Mononuclear cell (primary cell): ENCODE results near the gene NR5A1. TPM values are rescaled to one million over a fixed set of nuclear protein-coding genes. Genes with fewer than 3 reads are reported as not detected.

Experiments used
- H3K27me3 ChIP-seq: 2 replicates; pipeline ENCODE4 v1.6.0; 2011; ENCODE audit warnings: low read length, control low read depth; ENCODE audit not compliant: insufficient read depth
- H3K4me1 ChIP-seq: 2 replicates; pipeline ENCODE4 v1.5.1; 2011; ENCODE audit warnings: mild to moderate bottlenecking, low read length, control low read depth; ENCODE audit not compliant: insufficient read depth
- H3K4me3 ChIP-seq: 2 replicates; pipeline ENCODE4 v1.5.1; 2011; ENCODE audit warnings: mild to moderate bottlenecking, low read length, moderate library complexity
- H3K9me3 ChIP-seq: 2 replicates; pipeline ENCODE4 v1.5.1; 2011; ENCODE audit warnings: low read depth, mild to moderate bottlenecking, control low read depth, low read length
- total RNA-seq: library from RNA; depleted of rRNA; stranded (reverse); fragments of >200 nt; gene quantifications from one replicate; pipeline ENCODE4 v1.2.3, GENCODE V29; 2012

Gene NR5A1
- not detected for total RNA-seq

GRCh38 chr9:124506931-124507879, at the start of gene NR5A1:
Gene NR5A1 (minus strand): TSS chr9:124507399. CDS start chr9:124503395, 4,004 bp downstream.
- Histone ChIP-seq H3K4me3 (no peak within 1 kb of the TSS), H3K9me3 (no peaks in the 10 kb centered on the region), H3K27me3 (peaks cover 24% of the 10 kb centered on the region), H3K4me1 (peaks cover 9% of the 10 kb centered on the region)

DNA sequence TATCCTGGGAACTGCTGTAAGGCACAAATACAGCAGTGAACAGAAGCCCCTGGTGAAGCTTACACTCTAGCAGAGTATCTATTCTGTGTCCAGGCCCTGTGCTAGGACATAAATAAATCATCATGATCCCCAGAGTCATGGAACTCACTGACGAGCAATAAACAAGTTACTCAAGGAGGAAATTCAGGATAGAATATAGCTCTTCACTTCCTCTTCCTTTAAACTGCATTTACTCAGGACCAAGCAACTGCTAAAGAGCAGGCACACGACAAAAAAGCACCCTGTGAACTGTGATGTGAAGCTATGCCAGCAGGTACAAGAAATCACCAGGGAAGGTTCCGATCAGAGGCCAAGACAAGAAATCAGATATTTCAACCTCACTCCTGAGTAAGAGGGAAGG, 47.8 kb upstream of the NR5A1 start:
- H3K9me3 ChIP-seq, result no peaks in the 10 kb centered on the region
- no peaks in the 10 kb centered on the region for H3K4me1 ChIP-seq
- H3K4me3 ChIP-seq, result no peak overlapping the region
- no peaks in the 10 kb centered on the region for H3K27me3 ChIP-seq

- H3K9me3 ChIP-seq, result no peaks in the 10 kb centered on the region
- H3K27me3 ChIP-seq, result no peaks in the 10 kb centered on the region
- no peaks in the 10 kb centered on the region for H3K4me1 ChIP-seq
- no peak overlapping the region for H3K4me3 ChIP-seq
Observed at GRCh38 chr9:124553738-124554137, 46.5 kb upstream of the NR5A1 start.

- no peaks in the 10 kb centered on the region for H3K4me1 ChIP-seq
- no peaks in the 10 kb centered on the region for H3K9me3 ChIP-seq
- no peak overlapping the region for H3K4me3 ChIP-seq
- no peaks in the 10 kb centered on the region for H3K27me3 ChIP-seq
Observed at GRCh38 chr9:124552273-124552605, 45.0 kb upstream of the NR5A1 start.

DNA sequence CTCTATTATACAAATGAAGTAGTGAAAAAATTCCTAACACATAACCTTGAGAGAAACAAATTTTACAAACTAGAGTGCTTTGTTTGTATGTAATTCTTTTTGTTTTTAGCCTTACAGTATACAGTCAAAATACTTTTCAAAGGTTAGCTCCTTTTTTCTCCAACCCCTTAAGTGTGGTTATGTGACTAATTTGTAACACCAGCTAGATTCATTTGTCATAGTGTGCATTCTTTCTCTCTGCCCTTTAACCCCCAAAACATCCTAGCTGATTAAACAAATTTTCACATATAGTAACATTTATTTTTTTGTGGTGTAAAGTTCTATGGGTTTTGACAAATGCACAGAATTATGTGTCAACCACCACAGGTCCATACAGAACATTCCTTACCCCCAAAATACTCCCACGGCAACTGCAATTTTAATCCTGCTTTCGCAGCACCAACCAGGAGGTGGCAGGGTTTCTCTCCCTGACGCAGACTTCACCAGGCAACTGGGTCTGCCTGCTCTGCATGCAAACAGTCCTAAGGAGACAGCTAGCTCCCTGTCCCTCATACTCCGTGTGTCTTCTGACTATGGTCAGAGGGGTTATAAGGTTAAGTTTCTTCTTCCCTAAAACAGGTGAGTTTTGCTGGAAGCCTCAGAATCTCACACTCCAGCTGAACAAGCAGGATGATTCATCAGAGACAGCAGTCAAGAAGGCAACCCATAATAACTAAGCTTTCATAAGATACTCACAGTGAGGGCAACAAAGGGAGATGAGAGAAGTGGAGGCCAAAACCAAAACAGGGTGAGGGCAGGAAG, 44.5 kb upstream of the NR5A1 start:
- H3K4me3 ChIP-seq, result no peak overlapping the region
- no peaks in the 10 kb centered on the region for H3K4me1 ChIP-seq
- H3K9me3 ChIP-seq, result no peaks in the 10 kb centered on the region
- H3K27me3 ChIP-seq, result no peaks in the 10 kb centered on the region

GRCh38 chr9:124550072-124550471, 42.9 kb upstream of the NR5A1 start:
- H3K9me3 ChIP-seq, result no peaks in the 10 kb centered on the region
- no peaks in the 10 kb centered on the region for H3K27me3 ChIP-seq
- no peaks in the 10 kb centered on the region for H3K4me1 ChIP-seq
- no peak overlapping the region for H3K4me3 ChIP-seq

- no peak overlapping the region for H3K4me3 ChIP-seq
- H3K27me3 ChIP-seq, result no peaks in the 10 kb centered on the region
- no peaks in the 10 kb centered on the region for H3K4me1 ChIP-seq
- H3K9me3 ChIP-seq, result no peaks in the 10 kb centered on the region
Observed at GRCh38 chr9:124549016-124549415, 41.8 kb upstream of the NR5A1 start.

- Histone ChIP-seq H3K9me3 (no peaks in the 10 kb centered on the region), H3K4me1 (no peaks in the 10 kb centered on the region), H3K4me3 (no peak overlapping the region), H3K27me3 (no peaks in the 10 kb centered on the region)
Observed at GRCh38 chr9:124544535-124544934, 37.3 kb upstream of the NR5A1 start.

GRCh38 chr9:124541824-124542223, 34.6 kb upstream of the NR5A1 start:
- H3K4me1 ChIP-seq, result no peaks in the 10 kb centered on the region
- H3K4me3 ChIP-seq, result no peak overlapping the region
- no peaks in the 10 kb centered on the region for H3K9me3 ChIP-seq
- H3K27me3 ChIP-seq, result no peaks in the 10 kb centered on the region

- no peaks in the 10 kb centered on the region for H3K9me3 ChIP-seq
- H3K27me3 ChIP-seq, result no peaks in the 10 kb centered on the region
- no peaks in the 10 kb centered on the region for H3K4me1 ChIP-seq
- H3K4me3 ChIP-seq, result no peak overlapping the region
Observed at GRCh38 chr9:124537926-124538325, 30.7 kb upstream of the NR5A1 start.

GRCh38 chr9:124535846-124536245, 28.6 kb upstream of the NR5A1 start:
- Histone ChIP-seq H3K27me3 (no peaks in the 10 kb centered on the region), H3K9me3 (no peaks in the 10 kb centered on the region), H3K4me1 (no peaks in the 10 kb centered on the region), H3K4me3 (no peak overlapping the region)

- Histone ChIP-seq H3K9me3 (no peaks in the 10 kb centered on the region), H3K4me3 (no peak overlapping the region), H3K4me1 (no peaks in the 10 kb centered on the region), H3K27me3 (no peaks in the 10 kb centered on the region)
Observed at GRCh38 chr9:124532897-124533296, 25.7 kb upstream of the NR5A1 start.

DNA sequence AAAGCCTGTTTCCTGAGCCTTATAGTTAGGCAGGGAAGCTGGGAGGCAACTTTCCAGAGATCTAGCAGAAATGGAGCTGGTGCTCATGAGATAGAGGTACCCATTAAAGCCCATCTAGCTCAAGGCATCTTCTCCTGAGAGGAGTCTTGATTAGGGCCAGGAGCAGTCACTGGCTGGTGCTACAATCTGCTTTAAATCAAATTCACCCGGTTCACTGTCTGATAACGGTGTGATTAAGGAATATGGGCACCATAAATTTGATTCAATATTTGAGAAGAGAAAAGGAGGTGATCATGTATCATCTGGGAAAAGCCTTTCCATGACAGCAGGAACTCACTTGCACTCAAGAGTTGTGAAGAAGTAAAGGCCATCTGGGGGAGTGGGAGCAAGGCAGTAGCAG, 23.9 kb upstream of the NR5A1 start:
- Histone ChIP-seq H3K9me3 (no peaks in the 10 kb centered on the region), H3K4me1 (no peaks in the 10 kb centered on the region), H3K4me3 (no peak overlapping the region), H3K27me3 (no peaks in the 10 kb centered on the region)

DNA sequence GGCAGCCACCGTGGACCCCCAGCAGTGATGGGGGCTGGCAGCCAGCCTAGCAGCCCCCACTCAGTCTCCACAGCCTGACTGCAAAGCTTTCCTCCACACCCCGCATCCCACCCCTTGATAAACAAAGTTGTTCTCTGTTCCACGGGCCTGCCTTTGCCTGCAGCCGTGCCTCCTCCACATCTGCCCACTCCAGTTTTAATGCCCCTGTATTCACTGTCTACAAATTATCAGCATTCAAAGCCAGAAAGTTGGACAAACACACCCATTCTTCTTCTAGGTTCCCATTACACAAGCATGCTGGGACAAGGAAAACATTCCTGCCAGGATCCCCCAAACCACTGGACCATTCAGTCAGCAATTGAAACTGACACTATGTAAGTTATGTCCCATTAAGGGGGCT, 23.0 kb upstream of the NR5A1 start:
- Histone ChIP-seq H3K27me3 (no peaks in the 10 kb centered on the region), H3K9me3 (no peaks in the 10 kb centered on the region), H3K4me3 (no peak overlapping the region), H3K4me1 (no peaks in the 10 kb centered on the region)

- no peaks in the 10 kb centered on the region for H3K27me3 ChIP-seq
- H3K9me3 ChIP-seq, result no peaks in the 10 kb centered on the region
- no peaks in the 10 kb centered on the region for H3K4me1 ChIP-seq
- no peak overlapping the region for H3K4me3 ChIP-seq
Observed at GRCh38 chr9:124527781-124528180, 20.6 kb upstream of the NR5A1 start.
